ENCODE data around the gene RBBP6.
"Not testable (repeated sequence)": the region's sequence is repeated elsewhere in the genome, so short reads cannot be mapped to it uniquely, and the experiment has no call there.

Gene RBBP6

GRCh38 chr16:24571096-24571495, 31.7 kb downstream of the RBBP6 start:
- DNase-seq: no peak

- no peak for DNase-seq
Measured at GRCh38 chr16:24572069-24572468, 32.7 kb downstream of the RBBP6 start.

- DNase-seq: no peak
Measured at GRCh38 chr16:24573141-24573540, 33.8 kb downstream of the RBBP6 start.

- not testable (repeated sequence) for DNase-seq
Measured at GRCh38 chr16:24574515-24575485, 35.4 kb downstream of the RBBP6 start.

- DNase-seq: not testable (repeated sequence)
Measured at GRCh38 chr16:24575791-24576190, 36.4 kb downstream of the RBBP6 start.

- DNase-seq: no peak
Measured at GRCh38 chr16:24577167-24577566, 37.8 kb downstream of the RBBP6 start.

- no peak for DNase-seq
Measured at GRCh38 chr16:24580665-24581064, 41.3 kb downstream of the RBBP6 start.

- DNase-seq: no peak
Measured at GRCh38 chr16:24583494-24583893, 44.1 kb downstream of the RBBP6 start.

GRCh38 chr16:24589997-24590396, 50.6 kb downstream of the RBBP6 start:
- DNase-seq: no peak

- DNase-seq: no peak
Measured at GRCh38 chr16:24598777-24599437, 59.5 kb downstream of the RBBP6 start.

GRCh38 chr16:24609417-24609739, 70.0 kb downstream of the RBBP6 start:
- no peak for DNase-seq

- DNase-seq: peak; percentile 52
Measured at GRCh38 chr16:24609740-24610415, 70.5 kb downstream of the RBBP6 start.

- DNase-seq: peak; percentile 43
Measured at GRCh38 chr16:24610416-24610755, 71.0 kb downstream of the RBBP6 start.

- no peak for DNase-seq
Measured at GRCh38 chr16:24611310-24611709, 71.9 kb downstream of the RBBP6 start.

- no peak for DNase-seq
Measured at GRCh38 chr16:24612656-24613055, 73.3 kb downstream of the RBBP6 start.

- not testable (repeated sequence) for DNase-seq
Measured at GRCh38 chr16:24613267-24613666, 73.9 kb downstream of the RBBP6 start.

GRCh38 chr16:24617502-24617901, 78.1 kb downstream of the RBBP6 start:
- no peak for DNase-seq

Data from right forelimb (tissue), 1 donor.